CD4-positive, alpha-beta T cell treated with Interleukin-1 beta for 1 hour (primary cell): ENCODE measurements around the gene MAN2A1.

Experiments
- DNase-seq, 2 donors: peaks; one replicate each; pipeline ENCODE4 v3.0.0-alpha.2; 2020 to 2022

MAN2A1 gene

GRCh38 chr5:109708813-109709212 is 19.1 kb downstream of the MAN2A1 start:
- no peak for DNase-seq

DNA sequence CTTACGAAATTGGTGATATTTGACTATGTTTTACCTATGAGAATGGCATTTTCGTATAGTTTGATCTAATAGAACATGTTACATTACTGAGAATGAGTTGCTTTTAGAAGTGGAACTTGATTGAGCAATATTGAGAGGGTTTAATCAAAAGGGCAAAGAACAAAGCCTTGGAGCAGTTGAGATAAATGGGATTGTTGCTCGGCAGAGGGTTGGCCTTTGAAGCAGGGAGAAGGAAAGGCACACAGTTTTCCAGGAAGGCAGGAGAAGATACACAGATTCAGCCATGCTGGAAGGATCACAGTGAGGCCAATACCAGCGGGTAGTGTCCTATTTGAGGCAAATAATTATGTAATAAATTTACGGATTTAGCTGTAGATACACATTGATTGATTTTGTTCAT is 19.5 kb downstream of the MAN2A1 start:
- DNase-seq = no peak

GRCh38 chr5:109711673-109712072 is 21.9 kb downstream of the MAN2A1 start:
- DNase-seq = no peak

DNA sequence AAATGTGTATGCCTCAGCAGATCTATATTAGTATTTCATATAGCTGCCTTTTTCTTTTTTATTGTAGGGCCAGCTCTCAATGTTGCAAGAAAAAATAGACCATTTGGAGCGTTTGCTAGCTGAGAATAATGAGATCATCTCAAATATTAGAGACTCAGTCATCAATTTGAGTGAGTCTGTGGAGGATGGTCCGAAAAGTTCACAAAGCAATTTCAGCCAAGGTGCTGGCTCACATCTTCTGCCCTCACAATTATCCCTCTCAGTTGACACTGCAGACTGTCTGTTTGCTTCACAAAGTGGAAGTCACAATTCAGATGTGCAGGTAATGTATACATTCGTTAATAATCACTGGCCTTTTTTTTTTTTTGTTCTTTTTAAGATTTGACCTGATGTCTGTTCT is 23.7 kb downstream of the MAN2A1 start:
- no peak for DNase-seq

DNA sequence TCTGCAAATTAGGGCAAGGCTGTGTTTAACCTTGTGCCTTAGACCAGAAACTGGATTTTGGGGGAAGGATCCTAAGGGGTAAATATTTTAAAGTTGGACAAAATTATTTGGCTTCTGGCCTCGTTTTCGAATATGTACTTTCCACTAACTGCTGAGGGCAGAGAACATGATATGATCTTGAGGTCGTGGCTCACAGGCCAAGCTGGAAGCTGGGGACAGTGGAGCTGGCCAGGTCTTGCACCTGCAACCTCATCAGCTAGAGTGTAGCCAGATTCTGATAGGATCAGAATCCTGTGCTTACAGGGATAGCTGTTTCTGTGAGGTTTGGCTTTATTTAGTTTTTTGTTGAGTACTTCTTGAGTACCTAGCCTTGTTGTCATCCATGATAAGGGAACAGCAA is 24.9 kb downstream of the MAN2A1 start:
- DNase-seq = no peak

GRCh38 chr5:109718216-109718615 is 28.5 kb downstream of the MAN2A1 start:
- no peak for DNase-seq

DNA sequence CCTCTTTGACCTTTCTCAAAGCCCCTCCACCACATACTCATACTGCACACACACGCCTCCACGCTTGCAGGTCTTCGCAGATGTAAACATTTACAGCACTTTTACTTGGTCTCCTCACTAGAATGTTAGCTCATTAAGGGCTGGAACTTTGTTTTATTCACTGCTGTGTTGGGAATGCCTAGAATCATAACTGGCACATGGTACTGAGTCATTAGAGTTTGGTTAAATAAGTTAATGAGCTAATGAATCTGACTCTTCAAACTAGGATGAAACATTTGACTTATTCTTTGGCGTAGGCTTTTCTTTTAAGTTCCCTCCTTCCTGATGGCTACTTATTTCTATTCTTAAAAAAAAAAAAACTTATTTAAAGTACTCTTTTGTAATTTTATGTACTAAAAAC is 28.9 kb downstream of the MAN2A1 start:
- no peak for DNase-seq

DNA sequence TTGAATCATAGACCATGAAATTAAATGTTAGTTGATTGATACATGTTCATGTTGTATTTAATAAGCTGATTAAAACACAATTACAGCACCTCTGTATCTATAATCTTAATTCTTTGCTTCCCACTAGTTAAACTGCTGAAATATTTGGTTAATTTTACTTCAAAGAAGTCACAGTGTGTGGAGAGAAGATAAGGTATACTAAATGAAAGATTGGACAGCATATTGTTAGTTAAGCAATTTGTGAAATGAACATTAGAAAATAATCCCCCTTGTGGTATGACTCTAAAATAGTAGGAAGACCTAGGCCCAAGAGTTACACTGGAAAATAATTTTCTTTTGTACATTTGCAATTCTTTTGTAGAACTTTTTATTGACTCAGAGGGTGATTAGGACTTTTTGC is 30.3 kb downstream of the MAN2A1 start:
- no peak for DNase-seq

DNA sequence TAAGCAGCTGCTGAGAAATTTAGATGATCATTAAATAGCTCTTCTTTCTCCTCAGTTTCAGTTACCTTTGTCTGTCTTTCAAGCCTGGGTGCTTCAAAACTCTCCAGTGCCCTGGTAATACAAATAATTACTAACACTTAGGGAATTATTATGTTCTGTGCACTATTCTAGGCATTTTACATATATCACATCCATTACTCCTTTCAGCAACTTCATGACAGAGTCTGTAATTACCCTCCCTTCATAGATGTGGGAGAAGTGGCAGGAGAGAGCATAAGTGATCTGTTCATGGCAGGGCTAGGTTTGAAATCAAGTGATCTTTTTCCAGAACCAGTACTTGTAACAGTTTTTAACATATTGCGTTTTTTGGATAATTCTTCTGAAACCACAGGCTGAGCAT is 32.0 kb downstream of the MAN2A1 start:
- no peak for DNase-seq

DNA sequence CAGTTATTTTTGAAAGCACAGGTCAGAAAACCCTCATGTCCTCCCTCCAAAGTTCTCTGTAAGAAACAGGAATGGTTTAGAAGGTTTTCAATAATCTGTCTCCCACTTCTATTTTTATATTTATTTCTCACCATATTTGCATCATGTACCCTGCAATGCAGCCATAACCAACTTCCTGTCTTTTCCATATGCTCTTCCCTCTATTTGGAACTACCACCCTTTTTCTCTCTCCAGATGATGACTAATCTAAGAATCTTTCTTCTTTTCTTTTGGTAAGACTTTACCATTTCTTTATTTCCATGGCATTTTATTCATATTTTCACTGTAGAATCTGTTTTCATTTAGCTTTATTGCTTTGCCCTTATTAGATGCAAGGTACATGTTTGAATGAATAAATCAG is 33.9 kb downstream of the MAN2A1 start:
- no peak for DNase-seq

- DNase-seq = no peak
Observed at GRCh38 chr5:109725135-109725534, 35.4 kb downstream of the MAN2A1 start.

GRCh38 chr5:109739741-109740728 is 50.3 kb downstream of the MAN2A1 start:
- no peak for DNase-seq

DNA sequence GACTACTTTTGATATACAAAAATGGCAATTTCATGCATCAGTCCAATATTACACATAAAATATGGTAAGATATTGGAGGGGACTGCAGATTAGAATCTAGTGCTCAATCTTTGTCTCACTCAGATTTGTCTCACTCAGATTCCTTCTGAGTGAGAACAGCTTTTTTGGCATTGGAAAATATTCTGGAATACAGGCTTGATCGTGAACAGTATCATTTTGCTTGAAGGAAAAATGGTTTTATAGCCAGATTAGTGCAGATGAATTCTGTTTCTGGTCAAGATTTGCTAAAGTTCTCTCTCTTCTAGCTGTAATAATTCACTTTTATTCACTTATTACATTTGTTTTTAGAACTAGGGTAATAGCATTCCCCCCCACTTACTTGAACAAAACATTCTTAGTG is 51.2 kb downstream of the MAN2A1 start:
- DNase-seq = no peak

- no peak for DNase-seq
Observed at GRCh38 chr5:109741390-109741789, 51.7 kb downstream of the MAN2A1 start.

GRCh38 chr5:109743041-109743531 is 53.4 kb downstream of the MAN2A1 start:
- DNase-seq = no peak

GRCh38 chr5:109743770-109744212 is 54.1 kb downstream of the MAN2A1 start:
- DNase-seq = no peak

GRCh38 chr5:109744261-109744660 is 54.5 kb downstream of the MAN2A1 start:
- DNase-seq = no peak

- DNase-seq = no peak
Observed at GRCh38 chr5:109748546-109748945, 58.8 kb downstream of the MAN2A1 start.

- no peak for DNase-seq
Observed at GRCh38 chr5:109750463-109750862, 60.7 kb downstream of the MAN2A1 start.

DNA sequence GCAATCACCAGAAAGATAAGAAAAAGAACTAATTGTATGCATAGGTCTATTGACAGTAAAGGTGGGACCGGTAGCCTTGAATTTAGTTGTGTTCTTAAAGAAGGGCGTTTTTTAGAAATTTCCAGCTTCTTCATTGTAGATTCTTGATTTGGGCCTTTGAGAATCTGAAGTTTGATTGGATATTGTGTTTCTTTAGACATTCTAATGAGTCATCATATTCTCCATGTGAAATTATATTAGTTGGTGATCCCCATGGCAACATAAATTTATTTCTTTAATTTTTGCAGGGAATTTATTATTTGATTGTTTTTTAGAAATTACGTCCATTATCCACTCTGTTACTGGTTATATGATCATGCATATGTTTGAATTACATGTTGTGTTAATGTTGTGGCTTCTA is 63.6 kb downstream of the MAN2A1 start:
- no peak for DNase-seq

DNA sequence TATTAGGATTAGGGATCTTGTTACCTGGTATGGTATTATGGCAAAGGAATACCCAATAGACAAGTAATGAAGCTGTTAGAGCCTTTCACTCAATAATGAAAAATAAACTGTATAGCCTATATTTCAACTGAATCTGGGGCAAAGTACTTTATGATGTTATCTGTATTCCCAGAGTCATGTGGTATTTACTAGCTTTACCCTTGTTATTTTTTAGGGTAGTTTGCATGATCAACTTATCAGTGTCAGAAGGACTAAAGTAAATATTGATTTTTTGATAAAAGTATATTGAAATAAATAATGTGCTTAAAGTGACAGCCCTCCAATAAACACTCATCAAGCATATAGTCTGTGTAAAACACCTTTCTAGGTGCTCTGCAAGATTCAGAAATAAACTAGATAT is 64.6 kb downstream of the MAN2A1 start:
- DNase-seq = no peak

- no peak for DNase-seq
Observed at GRCh38 chr5:109755761-109756160, 66.0 kb downstream of the MAN2A1 start.

GRCh38 chr5:109756543-109757185 is 66.9 kb downstream of the MAN2A1 start:
- DNase-seq = no peak

DNA sequence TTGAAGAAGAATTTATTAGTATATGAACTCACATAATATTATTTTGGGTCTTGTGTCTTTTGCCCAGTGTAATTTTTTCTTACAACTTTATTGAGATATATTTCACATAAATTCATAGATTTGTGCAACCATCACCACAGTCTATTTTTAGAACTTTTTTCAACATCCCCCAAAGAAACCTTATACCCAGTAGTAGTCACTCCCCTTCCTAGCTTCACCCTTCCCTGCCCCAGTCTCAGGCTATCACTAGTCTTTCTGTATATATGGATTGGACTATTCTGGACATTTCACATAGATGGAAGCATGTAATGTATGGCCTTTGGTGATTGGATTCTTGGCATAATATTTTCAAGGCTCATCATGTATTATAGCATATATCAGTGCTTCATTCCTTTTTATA is 67.8 kb downstream of the MAN2A1 start:
- no peak for DNase-seq
